ENCODE data around the gene ZNF143. TPM values are rescaled to one million over a fixed set of nuclear protein-coding genes. Genes with fewer than 3 reads are reported as not detected.
"Not testable (repeated sequence)": the region's sequence is repeated elsewhere in the genome, so short reads cannot be mapped to it uniquely, and the experiment has no call there.

Gene ZNF143
- total RNA-seq = 10 to 100 TPM; 26.5 to 35.2 (median 29.7) TPM

DNA sequence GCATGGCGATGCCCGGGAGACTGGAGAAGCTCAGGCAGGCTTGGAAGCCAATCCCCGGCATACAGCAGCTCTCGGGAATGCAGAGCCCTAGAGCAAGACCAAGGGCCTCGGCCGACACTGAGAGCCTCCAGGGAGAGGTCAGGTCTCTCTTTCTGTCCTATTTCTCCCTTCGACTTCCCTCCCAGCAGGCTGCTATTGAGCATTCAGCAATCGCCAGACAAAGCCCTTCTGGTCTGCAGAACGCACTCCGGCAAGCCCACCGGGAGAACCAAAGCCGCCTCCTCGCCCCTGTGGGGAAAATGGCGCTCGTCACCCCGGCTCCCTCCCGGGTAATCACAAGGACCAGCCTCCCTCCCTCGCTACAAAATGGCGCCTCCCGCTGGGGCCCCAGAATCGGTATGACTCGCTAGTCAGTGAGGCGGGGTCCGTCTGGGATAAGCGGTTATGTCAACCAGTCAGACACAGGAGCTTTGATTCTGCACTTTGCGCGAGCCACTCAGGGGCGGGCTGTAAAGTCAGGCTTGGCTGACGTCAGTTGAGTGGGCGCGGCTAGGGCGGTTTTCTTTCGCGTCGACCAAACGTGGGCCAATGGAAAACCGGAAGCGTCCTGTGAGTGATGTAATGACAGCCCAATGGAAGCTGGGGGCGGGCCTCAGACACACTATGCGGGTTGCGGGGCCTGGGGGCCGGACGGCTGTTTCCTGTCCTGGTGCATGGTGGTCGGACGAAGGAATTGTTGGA, at the start of gene ZNF143:
Gene ZNF143, plus strand, starts transcription at position 691 of the 741 bp plus-strand sequence. CDS start 10,297 bp downstream, outside the sequence.
- ATAC-seq (peak; percentile 88 to 89), DNase-seq (peak; percentile 100)
- H3K27me3 Mint-ChIP-seq (ENCODE audit: low read depth) = no peaks in the 10 kb centered on the region
- H3K4me3 Mint-ChIP-seq = peak within 1 kb of the TSS; percentile 89
- no peaks in the 10 kb centered on the region for H3K9me3 Mint-ChIP-seq
- peaks cover 4% of the 10 kb centered on the region for H3K36me3 Mint-ChIP-seq (ENCODE audit: insufficient read depth)
- peaks cover 24% of the 10 kb centered on the region for H3K4me1 Mint-ChIP-seq (ENCODE audit: low read depth)

DNA sequence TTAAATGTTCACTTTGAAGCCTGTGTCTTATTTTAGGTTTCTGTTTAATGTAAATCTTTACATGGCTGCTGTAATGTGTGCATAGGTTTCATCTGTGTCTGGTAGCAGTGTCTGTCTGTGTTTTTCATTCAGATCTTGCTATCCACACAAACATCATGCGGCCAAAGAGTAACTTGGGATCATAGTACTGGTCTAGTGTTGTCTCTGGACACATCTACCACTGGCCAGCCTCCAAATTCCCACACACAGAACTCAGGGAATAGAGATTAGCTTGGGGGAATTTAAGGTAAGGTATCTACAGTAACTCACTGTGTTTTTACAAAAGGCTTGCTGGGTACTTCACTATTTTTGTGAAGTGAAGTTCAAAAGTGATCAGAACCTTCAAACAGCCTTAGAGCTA, 32.1 kb upstream of the ZNF143 start:
- H3K4me3 Mint-ChIP-seq = no peak overlapping the region
- no peaks in the 10 kb centered on the region for H3K9me3 Mint-ChIP-seq
- no peak for DNase-seq
- no peaks in the 10 kb centered on the region for H3K4me1 Mint-ChIP-seq (ENCODE audit: low read depth)
- ATAC-seq = no peak
- peaks cover 30% of the 10 kb centered on the region for H3K36me3 Mint-ChIP-seq (ENCODE audit: insufficient read depth)
- H3K27me3 Mint-ChIP-seq (ENCODE audit: low read depth) = no peaks in the 10 kb centered on the region

DNA sequence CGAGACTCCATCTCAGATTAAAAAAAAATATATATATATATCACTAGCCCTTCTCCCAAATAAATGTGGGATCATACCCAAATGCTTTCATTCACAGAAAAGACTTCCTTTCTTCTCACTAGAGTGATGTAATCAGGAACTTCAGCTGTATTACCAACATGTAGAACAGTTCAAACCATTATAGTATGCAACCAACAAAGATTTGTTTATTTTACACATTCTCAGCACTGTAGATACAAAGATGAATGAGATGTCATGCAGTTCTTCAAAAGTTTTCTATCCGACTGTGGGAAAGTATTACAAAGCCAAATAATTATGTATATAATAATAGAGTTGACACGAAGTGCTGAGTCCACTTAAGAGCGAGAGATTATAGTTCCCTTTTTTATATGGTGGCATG, 22.2 kb upstream of the ZNF143 start:
- Mint-ChIP-seq H3K4me1 (ENCODE audit: low read depth) (no peaks in the 10 kb centered on the region), H3K36me3 (ENCODE audit: insufficient read depth) (peaks cover 40% of the 10 kb centered on the region), H3K9me3 (no peaks in the 10 kb centered on the region), H3K4me3 (no peak overlapping the region), H3K27me3 (ENCODE audit: low read depth) (no peaks in the 10 kb centered on the region)
- ATAC-seq (no peak), DNase-seq (no peak)

DNA sequence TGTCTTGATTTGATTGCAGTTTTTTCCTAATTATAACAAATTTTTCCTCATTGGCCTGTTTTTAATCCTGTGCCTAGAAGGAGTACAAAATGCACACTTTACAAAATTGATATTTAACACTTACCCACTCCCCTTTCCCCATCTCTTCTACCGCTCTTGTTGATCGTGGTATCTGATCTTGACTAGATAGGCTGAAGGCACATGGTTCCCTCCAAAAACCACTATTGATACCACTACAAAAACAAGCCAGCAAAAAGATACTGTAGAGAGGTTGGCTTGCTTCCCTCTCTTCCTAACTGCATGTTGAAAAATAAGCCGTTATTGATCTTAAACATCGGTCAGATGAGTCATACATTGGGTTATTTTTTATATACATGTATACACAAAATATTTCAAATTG, 14.6 kb upstream of the ZNF143 start:
- H3K4me3 Mint-ChIP-seq = no peak overlapping the region

DNA sequence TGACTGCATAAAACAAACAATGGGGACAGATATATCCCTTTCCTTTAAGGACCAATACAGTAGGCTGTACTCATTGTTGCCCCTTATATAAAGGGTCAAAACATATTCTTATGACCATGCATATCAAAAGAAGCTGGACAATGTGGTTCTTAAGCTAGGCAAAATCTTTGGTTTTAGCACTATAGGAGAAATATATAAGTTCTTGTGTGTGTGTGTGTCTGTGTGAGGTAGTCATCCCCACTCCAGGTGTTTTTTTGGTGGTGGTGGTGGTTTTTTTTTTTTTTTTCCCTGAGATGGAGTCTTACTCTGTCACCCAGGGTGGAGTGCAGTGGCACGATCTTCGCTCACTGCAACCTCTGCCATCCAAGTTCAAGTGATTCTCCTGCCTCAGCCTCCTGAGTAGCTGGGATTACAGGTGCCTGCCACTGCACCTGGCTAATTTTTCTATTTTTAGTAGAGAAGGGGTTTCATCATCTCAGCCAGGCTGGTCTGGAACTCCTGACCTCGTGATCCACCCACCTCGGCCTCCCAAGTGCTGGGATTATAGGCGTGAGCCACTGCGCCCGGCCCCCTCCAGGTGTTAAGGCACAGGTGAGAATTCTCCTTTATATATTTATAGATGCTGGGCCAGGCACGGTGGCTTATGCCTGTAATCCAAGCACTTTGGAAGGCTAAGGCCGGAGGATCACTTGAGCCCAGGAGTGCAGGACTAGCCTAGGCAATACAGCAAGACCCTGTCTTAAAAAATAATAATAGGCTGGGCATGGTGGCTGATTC, 12.0 kb upstream of the ZNF143 start:
- Mint-ChIP-seq H3K27me3 (ENCODE audit: low read depth) (no peaks in the 10 kb centered on the region), H3K36me3 (ENCODE audit: insufficient read depth) (peaks cover 12% of the 10 kb centered on the region), H3K4me1 (ENCODE audit: low read depth) (peaks cover 10% of the 10 kb centered on the region), H3K9me3 (peaks cover 14% of the 10 kb centered on the region), H3K4me3 (no peak overlapping the region)
- DNase-seq (no peak), ATAC-seq (no peak)

More for the DNA sequence above, 14.6 kb upstream of the ZNF143 start:
- Mint-ChIP-seq H3K9me3 (peaks cover 1% of the 10 kb centered on the region), H3K27me3 (ENCODE audit: low read depth) (no peaks in the 10 kb centered on the region), H3K4me1 (ENCODE audit: low read depth) (peaks cover 10% of the 10 kb centered on the region), H3K36me3 (ENCODE audit: insufficient read depth) (peaks cover 19% of the 10 kb centered on the region)
- ATAC-seq (no peak), DNase-seq (no peak)

DNA sequence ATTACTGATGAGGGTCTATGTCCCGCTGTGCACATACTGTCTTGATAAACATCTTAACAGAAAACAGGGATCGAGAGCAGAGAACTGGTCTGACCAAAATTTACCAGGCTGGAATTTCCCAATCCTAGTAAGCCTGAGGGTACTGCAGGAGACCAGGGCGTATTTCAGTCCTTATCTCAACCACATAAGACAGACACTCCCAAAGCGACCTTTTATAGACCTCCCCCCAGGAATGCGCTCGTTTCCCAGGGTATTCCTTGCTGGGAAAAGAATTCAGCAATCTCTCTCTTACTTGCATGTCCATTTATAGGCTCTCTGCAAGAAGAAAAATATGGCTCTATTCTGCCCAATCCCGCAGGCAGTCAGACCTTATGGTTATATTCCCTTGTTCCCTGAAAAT, 8.8 kb upstream of the ZNF143 start:
- DNase-seq; H3K4me1 Mint-ChIP-seq (ENCODE audit: low read depth); ATAC-seq; H3K36me3 Mint-ChIP-seq (ENCODE audit: insufficient read depth); H3K4me3 Mint-ChIP-seq; H3K27me3 Mint-ChIP-seq (ENCODE audit: low read depth): not testable (repeated sequence)
- H3K9me3 Mint-ChIP-seq = peaks cover 14% of the 10 kb centered on the region

DNA sequence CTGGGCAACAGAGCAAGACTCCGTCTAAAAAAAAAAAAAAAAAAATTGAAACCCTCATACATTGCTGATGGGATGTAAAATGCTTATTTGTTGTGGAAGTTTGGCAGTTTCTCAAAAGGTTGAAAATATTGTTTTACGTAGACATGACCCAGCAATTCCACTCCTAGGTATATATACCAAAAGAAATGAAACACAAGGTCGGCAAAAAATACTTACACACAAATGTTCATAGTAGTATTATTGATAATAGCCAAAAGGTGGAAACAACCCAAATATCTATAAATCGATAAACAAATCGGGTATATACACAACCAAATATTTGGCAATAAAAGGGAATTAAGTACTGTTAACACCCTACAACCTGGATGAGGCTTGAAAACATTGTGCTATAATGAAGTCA, 5.1 kb upstream of the ZNF143 start:
- Mint-ChIP-seq H3K36me3 (ENCODE audit: insufficient read depth) (peaks cover 2% of the 10 kb centered on the region), H3K4me1 (ENCODE audit: low read depth) (peaks cover 3% of the 10 kb centered on the region), H3K9me3 (peaks cover 14% of the 10 kb centered on the region), H3K4me3 (no peak overlapping the region), H3K27me3 (ENCODE audit: low read depth) (no peaks in the 10 kb centered on the region)
- no peak for DNase-seq
- no peak for ATAC-seq

DNA sequence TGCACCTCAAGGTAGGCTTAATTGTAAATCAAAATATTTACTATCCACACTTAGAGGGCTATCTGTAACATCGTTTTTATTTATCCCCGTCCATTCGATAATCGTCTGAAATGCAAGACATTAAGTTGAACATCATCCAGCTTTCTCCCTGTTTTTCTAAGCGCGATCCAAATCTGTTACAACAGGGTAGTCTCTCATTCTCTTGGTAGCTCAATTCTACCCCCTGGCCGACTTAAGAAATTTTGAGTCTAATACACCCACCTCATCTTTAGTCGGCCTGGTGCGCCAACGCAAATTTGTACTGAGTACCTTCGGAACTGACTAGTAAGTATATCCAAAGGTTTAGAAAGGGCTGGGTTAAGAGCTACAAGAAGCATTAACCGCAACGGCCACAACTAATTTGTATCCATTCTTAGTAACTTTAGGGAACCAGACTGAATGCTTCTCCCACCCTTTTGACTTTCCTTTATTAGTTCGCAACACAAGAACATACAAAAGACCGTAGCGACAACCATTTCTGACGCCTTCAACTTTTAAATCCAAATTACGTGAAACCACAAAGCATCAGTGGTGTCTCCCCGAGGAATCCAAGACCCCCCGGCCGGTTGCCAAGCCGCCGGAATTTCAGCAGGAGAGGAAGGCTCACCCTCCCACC, 1.0 kb upstream of the ZNF143 start:
- DNase-seq (peak; percentile 36), ATAC-seq (no peak)
- Mint-ChIP-seq H3K36me3 (ENCODE audit: insufficient read depth) (peaks cover 4% of the 10 kb centered on the region), H3K4me3 (peak overlapping the region; percentile 89), H3K27me3 (ENCODE audit: low read depth) (no peaks in the 10 kb centered on the region), H3K4me1 (ENCODE audit: low read depth) (peaks cover 24% of the 10 kb centered on the region), H3K9me3 (no peaks in the 10 kb centered on the region)

DNA sequence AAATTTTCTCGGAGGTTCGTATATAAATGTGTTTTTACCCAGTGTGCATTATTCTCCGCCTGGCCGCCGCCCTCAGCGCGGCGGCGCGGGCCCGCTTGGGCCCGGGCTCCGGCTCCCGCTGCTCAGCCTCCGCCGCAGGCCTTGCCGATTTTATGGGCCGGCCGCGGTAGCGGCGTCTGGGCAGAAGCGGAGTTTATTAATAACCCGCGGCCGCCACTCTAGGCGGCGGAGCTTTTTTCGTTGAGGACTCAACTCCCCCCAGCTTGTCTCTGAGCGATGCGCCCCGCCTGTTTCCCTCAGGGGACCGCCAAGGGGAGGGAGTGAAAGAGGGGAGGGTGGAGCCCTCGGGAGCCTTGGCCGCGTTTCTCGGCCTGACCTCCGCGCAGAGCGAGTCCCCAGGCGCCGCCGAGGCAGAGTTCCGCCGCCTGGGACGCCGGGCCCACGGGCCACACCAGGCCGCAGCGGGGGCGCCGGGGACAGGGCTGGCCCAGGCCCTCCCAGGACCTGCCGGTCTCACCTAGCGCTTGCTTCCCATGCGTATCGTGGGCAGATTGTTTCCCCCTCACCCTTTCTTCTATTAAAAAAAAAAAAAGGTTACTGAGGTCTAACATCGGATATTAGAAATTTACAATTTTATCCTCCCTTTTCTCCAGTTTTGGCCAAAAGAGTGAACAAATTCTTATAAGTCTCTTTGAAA, 399 bp downstream of the ZNF143 start:
- peak; percentile 70 for DNase-seq
- Mint-ChIP-seq H3K4me3 (peak overlapping the region; percentile 89), H3K27me3 (ENCODE audit: low read depth) (no peaks in the 10 kb centered on the region), H3K36me3 (ENCODE audit: insufficient read depth) (peaks cover 4% of the 10 kb centered on the region), H3K4me1 (ENCODE audit: low read depth) (peaks cover 24% of the 10 kb centered on the region), H3K9me3 (no peaks in the 10 kb centered on the region)
- peak; percentile 62 for ATAC-seq

DNA sequence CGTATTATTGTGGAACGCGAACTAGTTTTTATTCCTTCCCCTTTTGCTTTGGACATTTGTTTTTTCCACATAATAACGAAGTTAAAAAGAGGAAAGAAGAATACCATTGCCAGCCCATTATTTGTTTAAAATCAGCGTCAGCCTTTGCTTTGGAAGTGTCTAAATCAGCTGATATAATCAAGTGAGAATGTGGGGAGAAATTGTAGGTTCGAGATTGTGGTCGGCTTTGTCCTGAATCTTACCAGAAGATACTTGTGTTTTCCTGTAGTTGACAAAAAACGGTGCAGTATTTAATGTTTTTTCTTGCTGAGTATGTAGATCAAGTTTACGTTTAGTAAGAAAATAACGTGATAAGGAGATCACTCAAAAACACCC, 935 bp downstream of the ZNF143 start:
- Mint-ChIP-seq H3K9me3 (no peaks in the 10 kb centered on the region), H3K4me3 (peak overlapping the region; percentile 89), H3K27me3 (ENCODE audit: low read depth) (no peaks in the 10 kb centered on the region), H3K36me3 (ENCODE audit: insufficient read depth) (peaks cover 4% of the 10 kb centered on the region), H3K4me1 (ENCODE audit: low read depth) (peaks cover 26% of the 10 kb centered on the region)
- no peak for DNase-seq
- ATAC-seq = no peak

DNA sequence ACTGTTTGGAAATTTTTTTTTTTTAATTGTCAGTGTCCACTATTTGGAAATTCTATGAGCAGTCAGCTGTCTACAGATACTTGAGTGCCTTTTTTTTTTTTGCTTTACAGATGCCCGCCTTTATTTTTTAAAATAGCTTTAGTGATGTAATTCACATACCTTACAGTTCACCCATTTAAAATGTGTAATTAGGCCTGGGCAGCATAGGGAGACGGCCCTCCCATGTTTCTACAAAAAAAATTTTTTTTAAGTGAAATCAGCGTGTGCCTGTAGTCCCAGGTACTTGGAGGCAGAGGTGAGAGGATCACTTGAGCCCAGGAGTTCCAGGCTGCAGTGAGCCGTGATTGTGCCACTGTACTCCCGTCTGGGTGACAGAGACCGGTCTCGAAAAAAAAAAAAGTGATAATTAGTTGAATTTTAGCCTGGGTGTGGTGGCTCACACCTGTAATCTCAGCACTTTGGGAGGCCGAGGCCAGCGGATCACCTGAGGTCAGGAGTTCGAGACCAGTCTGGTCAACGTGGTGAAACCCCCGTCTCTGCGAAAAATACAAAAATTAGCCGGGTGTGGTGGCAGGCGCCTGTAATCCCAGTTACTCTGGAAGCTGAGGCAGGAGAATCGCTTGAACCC, 1.5 kb downstream of the ZNF143 start:
- ATAC-seq = no peak
- DNase-seq = no peak
- Mint-ChIP-seq H3K4me1 (ENCODE audit: low read depth) (peaks cover 26% of the 10 kb centered on the region), H3K36me3 (ENCODE audit: insufficient read depth) (peaks cover 4% of the 10 kb centered on the region), H3K9me3 (no peaks in the 10 kb centered on the region), H3K27me3 (ENCODE audit: low read depth) (no peaks in the 10 kb centered on the region), H3K4me3 (peak overlapping the region; percentile 89)

DNA sequence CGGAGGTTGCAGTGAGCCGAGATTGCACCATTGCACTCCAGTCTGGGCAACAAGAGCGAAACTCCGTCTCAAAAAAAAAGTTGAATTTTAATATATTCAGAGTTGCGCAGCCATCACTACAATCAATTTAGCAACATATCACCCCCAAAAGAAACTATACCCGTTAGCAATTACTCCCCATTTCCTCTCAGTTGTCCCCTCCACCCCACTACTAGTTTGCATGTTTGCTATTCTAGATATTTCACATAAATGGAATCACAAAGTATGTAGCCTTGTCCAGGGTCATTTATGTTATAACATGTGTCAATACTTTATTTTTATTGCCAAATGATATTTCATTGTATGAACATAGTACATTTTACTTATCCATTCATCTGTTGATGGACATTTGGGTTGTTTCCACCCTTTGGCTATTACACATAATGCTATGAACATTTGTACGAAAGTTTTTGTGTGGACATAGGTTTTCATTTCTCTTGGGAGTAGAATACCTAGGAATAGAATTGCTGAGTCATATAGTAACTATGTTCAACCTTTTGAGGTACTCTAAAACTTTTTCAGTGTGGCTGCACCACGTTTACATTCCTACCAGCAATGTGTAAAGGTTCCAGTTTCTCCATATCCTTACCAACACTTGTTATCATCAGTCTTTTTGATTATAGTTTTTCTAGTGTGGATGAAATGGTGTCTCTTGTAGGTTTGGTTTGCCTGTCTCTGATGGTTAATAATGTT, 2.2 kb downstream of the ZNF143 start:
- Mint-ChIP-seq H3K27me3 (ENCODE audit: low read depth) (no peaks in the 10 kb centered on the region), H3K36me3 (ENCODE audit: insufficient read depth) (peaks cover 7% of the 10 kb centered on the region), H3K4me1 (ENCODE audit: low read depth) (peaks cover 29% of the 10 kb centered on the region), H3K4me3 (peak overlapping the region; percentile 89), H3K9me3 (no peaks in the 10 kb centered on the region)
- ATAC-seq (no peak), DNase-seq (no peak)

DNA sequence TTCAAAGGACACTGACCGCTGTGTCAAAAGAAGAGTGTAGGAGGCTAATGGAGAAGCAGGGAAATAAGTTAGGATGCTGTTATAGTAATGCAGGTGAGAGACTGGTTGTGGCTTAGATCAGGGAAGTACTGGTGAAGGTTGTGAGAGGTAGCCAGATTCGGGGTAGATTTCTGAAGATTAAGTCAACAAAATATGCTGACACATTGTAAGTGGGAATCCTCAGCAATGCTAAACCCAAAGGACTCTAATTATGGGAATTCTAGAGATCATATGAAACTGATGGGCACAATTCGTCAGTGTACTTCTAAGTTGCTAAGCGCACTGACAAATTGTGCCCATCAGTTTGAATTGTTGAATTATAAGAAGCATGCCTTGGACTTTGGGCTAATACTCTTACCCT, 10.0 kb downstream of the ZNF143 start:
- Mint-ChIP-seq H3K4me1 (ENCODE audit: low read depth) (peaks cover 10% of the 10 kb centered on the region), H3K9me3 (no peaks in the 10 kb centered on the region), H3K36me3 (ENCODE audit: insufficient read depth) (peaks cover 24% of the 10 kb centered on the region), H3K4me3 (no peak overlapping the region), H3K27me3 (ENCODE audit: low read depth) (no peaks in the 10 kb centered on the region)
- DNase-seq = no peak
- ATAC-seq = no peak
